HL-60/S4 (cell line): ENCODE measurements around the gene HTRA2.

Experiments used
- in situ Hi-C: fragments of 300-500 bp; cut with MboI; formaldehyde crosslinking; loops from 2 replicates; pipeline ENCODE4 v1.14.3; 2022; ENCODE audit warnings: low sequenced_read_pairs

Gene HTRA2

DNA sequence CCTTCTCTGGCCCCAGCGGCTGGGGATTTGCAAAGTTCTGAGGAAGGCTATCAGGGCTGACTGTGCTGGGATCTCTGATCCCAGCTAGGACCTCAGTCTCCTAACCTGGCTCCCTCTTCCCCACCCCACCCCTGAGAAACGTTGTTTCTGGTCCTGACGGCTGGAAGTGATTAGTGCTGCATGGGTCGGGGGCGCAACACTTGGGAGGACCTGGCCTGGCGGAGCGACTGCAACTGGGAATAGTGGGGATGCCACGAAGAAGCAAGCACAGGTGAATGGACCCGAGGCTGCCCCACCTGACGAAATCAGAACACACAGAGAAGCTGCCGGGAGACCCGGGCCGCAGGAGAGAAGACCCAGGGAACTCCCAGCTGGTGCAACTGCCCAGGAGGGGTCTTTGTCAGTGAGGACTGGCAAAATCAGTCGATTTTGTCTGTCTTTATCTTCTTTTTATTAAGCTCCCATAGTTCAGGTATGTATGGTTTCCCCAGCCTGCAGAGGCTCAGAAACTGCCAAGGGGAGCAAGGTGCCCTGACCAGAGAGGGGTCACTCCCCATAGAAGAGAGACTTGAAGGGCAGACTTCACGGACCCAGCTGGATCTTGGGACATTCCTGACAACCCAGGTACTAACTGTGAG, 29.7 kb upstream of the HTRA2 start:
- in situ Hi-C loops: no loop called here

DNA sequence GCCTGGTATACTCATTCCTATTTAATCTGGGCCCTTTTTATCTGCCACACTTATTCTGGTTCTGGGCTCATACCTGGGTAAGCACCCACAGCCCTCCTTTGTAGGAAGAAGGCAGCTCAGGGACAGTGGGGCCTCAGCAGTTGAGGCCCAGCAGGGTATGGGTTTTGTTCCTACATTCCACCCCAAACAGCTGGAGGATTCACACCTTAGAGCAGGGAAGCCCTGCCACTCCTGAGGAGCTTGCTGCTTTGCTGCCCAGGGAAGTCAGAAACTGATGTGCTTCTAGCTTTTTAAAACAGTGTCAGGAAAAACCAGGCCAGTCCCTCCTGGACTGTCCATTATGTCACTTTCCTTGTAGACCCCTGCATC, 29.2 kb upstream of the HTRA2 start:
- in situ Hi-C loops: no loop called here

DNA sequence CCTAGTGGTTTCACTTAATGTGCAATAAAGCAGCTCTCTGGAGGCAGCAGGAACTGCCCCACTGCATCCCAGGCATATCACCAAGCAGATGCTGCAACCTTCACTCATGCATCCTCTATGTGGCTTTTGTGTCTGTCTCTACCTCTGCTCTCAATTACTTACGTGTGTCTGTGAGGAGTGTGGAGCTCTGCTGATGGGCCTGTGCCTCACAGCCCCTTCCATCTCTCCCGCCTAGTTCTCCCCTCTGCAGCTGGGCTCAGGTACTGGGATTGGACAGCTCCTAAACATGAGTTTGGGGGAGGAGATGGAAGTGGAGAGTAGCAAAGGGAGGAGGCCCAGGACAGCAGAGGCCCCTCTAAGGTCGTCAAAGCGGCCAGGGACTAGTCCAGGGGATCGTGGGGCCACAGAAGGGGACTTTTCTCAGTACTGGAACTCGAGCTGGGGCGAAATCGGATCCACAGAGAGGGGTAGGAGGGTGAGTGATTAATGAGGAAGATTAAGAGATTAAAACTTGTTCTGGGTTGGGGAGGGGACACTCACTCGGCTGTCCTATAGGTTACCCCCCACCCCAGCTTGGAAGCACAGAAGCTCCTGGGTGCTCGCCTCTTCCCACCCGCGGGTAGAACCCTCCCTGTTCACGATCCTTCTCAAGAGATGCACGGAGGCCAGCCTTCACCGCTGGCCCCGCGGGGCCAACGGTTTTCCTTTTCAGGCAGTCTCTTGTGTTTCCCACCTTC, 28.2 kb upstream of the HTRA2 start:
- in situ Hi-C loops: no loop called here

DNA sequence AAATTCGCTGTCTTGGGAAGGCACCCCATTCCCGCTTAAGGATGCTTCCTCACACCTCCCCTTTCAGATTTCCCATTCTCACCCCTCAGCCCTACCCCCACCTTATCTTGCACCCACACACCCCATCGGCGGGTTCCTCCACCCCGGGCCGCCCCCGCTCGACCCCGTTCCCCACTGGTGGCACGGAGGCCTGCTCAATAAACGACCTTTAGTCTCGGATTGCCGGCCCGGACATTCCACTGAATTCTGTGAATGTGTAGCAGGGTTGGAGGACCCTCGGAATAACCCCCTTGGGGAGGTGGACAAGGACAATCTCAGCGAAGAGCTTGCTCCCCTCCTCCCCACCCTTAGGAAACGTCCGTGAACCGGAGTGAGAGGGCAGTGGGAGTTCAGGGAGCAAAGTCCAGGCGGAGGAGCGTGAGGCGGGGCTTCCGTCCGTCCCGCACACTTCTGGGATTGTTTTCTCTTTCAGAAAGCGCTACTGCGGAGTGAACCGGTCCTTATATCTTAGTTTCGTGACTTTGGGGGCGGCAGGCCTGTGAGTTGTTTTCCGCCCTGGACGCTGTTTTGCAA, 27.5 kb upstream of the HTRA2 start:
- in situ Hi-C loops: no loop called here

- in situ Hi-C loops: no loop called here
Measured at GRCh38 chr2:74502720-74503505, 26.8 kb upstream of the HTRA2 start.

GRCh38 chr2:74503506-74504475, 25.9 kb upstream of the HTRA2 start:
- in situ Hi-C loops: no loop called here

- in situ Hi-C loops: no loop called here
Measured at GRCh38 chr2:74504591-74504990, 25.1 kb upstream of the HTRA2 start.

DNA sequence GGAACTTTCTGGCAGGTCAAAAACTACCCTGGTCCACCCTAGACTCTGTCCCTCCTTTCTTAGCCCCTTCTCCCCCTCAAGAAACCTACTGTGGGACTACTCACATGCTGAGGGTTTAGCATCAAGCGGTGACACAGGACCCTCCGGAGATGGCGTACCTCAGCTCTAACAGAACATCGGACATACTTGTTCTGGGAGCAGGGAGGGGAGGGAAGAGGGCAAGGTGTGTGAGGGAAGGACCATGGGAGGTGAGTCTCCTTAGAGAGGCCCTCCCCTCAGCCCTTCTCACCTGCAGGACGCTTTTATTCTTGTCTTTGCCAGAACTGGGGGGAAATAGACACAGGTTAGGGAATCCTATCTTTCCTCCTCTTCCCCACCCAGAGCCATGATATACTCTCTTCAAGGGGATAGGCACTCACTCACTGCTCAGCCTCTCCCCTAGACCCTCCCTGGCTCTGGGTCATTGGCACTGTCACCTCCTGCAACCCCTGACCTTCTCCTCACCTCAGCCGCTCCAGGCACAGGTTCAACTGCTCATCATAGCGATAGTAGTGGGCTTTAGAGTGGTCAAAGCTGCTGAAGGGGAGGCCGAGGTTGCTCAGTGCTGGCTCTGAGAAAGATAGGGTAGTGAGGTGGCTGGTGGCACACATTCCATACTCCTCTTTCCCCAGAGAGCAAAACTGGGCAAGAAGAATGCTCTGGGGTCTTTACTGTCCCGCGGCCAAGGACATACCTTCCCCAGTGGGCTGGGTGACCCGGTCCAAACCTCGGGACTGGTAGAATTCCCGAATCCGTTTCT, 24.1 kb upstream of the HTRA2 start:
- in situ Hi-C loops: no loop called here

GRCh38 chr2:74507145-74507925, 22.4 kb upstream of the HTRA2 start, which contains the start of gene PCGF1:
Gene PCGF1 (minus strand): TSS chr2:74507695. CDS start chr2:74507668, 27 bp downstream.
- in situ Hi-C loops: no loop called here

GRCh38 chr2:74507926-74508520, 21.7 kb upstream of the HTRA2 start:
- in situ Hi-C loops: no loop called here

- in situ Hi-C loops: no loop called here
Measured at GRCh38 chr2:74510272-74510671, 19.5 kb upstream of the HTRA2 start.

GRCh38 chr2:74511104-74511989, 18.4 kb upstream of the HTRA2 start:
- in situ Hi-C loops: no loop called here

GRCh38 chr2:74512744-74513604, 16.8 kb upstream of the HTRA2 start:
- in situ Hi-C loops: no loop called here

- in situ Hi-C loops: no loop called here
Measured at GRCh38 chr2:74513605-74514367, 15.9 kb upstream of the HTRA2 start.

DNA sequence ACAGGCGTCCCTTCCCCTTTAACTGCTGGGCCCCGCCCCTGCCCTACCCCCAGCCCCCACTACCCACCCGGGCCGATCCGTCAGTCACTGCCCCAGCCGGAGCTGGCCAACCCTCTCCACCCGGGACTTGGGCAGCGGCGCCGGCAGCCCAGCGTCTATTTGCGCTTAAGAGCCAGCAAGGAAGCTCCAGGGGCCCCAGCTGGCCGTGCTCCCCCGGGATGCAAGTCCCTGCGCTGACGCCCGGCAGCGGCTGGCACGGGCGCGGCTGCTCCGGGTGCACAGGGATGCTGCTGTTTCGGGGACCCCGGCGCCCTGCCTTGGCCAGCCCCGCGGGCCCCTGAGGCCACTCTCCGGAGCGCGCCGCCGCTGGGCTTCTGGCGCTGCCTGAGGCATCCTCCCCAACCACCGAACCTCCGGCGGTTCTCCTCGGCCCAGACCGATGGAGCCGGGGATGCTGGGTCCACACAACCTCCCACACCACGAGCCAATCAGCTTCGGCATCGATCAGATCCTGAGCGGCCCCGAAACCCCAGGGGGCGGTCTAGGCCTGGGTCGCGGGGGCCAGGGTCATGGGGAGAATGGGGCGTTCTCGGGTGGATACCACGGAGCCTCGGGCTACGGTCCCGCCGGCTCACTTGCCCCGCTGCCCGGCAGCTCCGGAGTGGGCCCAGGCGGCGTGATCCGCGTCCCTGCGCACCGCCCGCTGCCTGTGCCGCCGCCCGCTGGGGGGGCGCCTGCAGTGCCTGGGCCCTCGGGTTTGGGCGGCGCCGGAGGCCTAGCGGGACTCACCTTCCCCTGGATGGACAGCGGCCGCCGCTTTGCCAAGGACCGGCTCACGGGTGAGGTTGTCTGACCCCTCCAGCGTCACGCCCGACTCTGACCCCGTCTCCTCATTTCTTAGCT, 15.1 kb upstream of the HTRA2 start, which contains the start of gene TLX2:
Gene TLX2 (plus strand): TSS at position 83 of the 903 bp plus-strand sequence. CDS start 357 bp downstream, at position 440.
- in situ Hi-C loops: no loop called here
